HG03025 (cell line): ENCODE results near the gene CDO1.

Experiments used
- ATAC-seq: cut with Tn5 transposase; IDR thresholded peaks from one replicate; pipeline ENCODE4 v1.9.1; 2021; ENCODE audit warnings: mild to moderate bottlenecking, moderate library complexity; ENCODE audit not compliant: unreplicated experiment, low FRiP score

Gene CDO1

GRCh38 chr5:115795700-115796099, 20.8 kb downstream of the CDO1 start:
- ATAC-seq, result no peak

GRCh38 chr5:115788440-115788839, 28.0 kb downstream of the CDO1 start:
- no peak for ATAC-seq

GRCh38 chr5:115787426-115787825, 29.0 kb downstream of the CDO1 start:
- ATAC-seq, result no peak

- no peak for ATAC-seq
Observed at GRCh38 chr5:115785381-115786065, 30.9 kb downstream of the CDO1 start.

GRCh38 chr5:115778417-115778816, 38.0 kb downstream of the CDO1 start:
- no peak for ATAC-seq

DNA sequence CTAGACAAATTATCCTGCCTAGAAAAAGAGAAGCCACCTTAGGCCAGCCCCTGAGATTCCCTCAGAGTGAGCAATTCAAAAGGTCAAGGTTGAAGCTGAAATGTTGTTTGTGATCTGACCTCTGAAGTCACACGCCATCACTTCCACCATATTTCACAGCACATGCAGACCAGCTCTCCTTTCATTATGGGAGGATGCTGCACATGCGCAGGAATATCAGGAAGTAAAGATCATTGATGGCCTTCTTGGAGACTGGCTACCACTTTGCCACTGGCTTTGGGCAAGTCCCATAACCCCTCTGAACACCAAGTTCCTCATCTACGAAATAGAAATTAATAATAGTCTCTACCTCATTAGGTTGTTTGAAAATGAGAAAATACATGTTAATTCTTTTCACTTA, 39.5 kb downstream of the CDO1 start:
- ATAC-seq, result no peak

- no peak for ATAC-seq
Observed at GRCh38 chr5:115775999-115776398, 40.5 kb downstream of the CDO1 start.

DNA sequence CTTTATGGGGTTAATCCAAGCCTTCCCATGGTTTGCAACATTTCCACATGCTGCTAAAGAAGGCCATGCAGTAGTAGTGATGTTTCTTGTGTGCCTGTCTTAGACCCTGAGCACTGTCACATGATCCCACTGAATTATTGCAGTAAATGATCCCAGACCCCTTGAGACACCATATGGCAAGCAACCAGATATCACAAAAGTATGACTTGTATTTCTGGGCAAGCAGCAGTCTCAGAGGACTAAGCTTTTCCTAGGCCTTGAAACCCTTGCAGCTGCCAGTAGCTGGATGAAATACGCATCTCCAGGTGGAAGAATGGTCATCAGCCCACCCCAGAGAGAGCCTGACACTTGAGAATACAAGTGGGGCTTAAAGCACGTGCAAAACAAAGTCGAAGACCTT, 41.8 kb downstream of the CDO1 start:
- ATAC-seq, result no peak

DNA sequence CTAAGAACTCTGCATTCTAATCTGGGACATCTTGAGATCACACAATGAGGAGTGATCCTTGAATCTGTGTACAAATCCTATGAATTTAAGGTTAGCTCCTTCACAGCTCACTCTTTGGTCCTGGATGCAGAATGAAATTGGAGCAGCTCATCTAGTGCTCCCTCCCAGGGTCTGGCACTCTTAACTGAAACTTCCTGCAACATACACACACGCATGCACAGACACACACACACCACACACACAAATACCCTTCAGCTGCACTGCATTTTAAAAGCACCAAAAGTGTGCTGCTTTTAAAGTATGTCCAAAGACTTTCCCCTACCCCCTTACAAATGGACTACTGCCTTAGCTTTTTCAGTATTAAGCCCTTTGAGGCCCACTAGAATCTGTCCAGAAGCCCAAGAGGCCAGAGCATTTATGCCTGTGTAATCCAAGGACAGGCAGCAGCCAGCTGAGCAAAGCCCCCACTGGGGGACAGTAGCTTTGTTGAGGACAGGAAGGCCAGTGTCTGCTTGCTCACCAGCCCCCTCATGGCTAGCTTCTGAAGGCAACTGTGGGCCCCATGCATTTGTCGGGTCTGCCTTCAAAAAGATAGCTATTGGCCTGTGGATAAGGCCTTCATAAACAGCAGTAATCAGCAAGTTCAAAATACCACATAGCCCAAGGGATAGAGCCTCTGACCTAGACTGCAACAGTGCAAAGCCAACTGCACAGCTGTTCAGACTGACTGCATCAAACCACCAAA, 43.6 kb downstream of the CDO1 start:
- ATAC-seq, result no peak

DNA sequence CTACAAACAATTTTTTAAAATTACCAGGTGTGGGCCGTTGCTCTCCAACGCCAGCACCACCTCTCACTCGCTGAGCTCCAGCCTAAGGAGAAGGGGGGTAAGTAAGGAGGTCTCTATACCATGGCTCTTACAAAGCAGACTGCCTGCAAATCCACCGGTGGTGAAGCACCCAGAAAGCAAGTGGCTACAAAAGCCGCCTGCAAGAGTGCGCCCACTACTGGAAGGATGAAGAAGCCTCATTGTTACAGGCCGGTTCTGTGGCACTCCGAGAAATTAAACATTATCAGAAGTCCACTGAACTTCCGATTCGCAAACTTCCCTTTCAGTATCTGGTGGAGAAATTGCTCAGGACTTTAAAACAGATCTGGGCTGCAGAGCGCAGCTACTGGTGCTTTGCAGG, 46.0 kb downstream of the CDO1 start:
- no peak for ATAC-seq

GRCh38 chr5:115767424-115767823, 49.0 kb downstream of the CDO1 start:
- no peak for ATAC-seq

DNA sequence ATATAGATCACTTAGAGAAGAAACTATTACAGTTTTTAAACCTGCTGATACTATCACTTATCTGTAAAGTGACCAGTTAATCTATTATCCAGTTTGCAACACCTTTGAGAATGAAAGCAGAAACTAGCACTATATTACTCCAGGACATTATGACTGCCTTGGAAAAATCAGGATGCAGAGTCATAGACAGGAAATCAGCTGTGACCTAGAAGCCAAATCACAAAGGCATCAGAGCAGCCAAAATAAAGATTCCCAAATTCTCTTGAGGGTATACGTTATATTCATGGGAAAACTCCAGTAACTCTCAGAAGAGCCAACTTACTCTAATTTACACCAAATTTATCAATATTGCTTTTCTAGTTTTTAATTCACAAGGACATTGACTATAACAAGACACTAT, 49.9 kb downstream of the CDO1 start:
- no peak for ATAC-seq

GRCh38 chr5:115758356-115758755, 58.1 kb downstream of the CDO1 start:
- ATAC-seq, result no peak

- no peak for ATAC-seq
Observed at GRCh38 chr5:115755675-115756074, 60.8 kb downstream of the CDO1 start.
